Lower leg skin (tissue), 4 donors: ENCODE data around the gene DAP. TPM values are rescaled to one million over a fixed set of nuclear protein-coding genes. Genes with fewer than 3 reads are reported as not detected.
A peak's percentile ranks its signal among the peaks of the same experiment; 100 is the strongest.

ENCODE experiments used
- DNase-seq, 2 donors: peaks; one replicate each; pipeline ENCODE4 v3.0.0-alpha.2; 2019; ENCODE audit warnings: low spot score in 2 of 2
- H3K4me3 ChIP-seq: fragments of 200-600 bp; sonication (generic); 2 replicates; pipeline ENCODE4 v1.5.1; 2017; ENCODE audit warnings: mild to moderate bottlenecking, low read depth; ENCODE audit not compliant: poor library complexity, severe bottlenecking
- POLR2A ChIP-seq, 2 donors: fragments of 450-650 bp; IDR thresholded peaks; one replicate each; pipeline ENCODE4 v1.6.1; 2016 to 2017; ENCODE audit warnings: antibody characterized with exemption in 2 of 2, mild to moderate bottlenecking in 1 of 2, moderate library complexity in 1 of 2
- WGBS, 2 donors: methylation state at CpG; one replicate each; pipeline ENCODE4 v1.1.5; 2018; 5-methylcytosine and 5-hydroxymethylcytosine counted together
- intact Hi-C: fragments of 100-400 bp; cut with DNase I; formaldehyde crosslinking; loops from one replicate; pipeline ENCODE4 v1.15.0; 2023; ENCODE audit warnings: low total_unique reads
- total RNA-seq, 4 donors: library from RNA; depleted of rRNA; stranded (reverse); fragments of >200 nt; gene quantifications; one replicate each; pipeline ENCODE4 v1.1.0, GENCODE V29; 2016
- TF ChIP-seq, protein P1 (sequence below), 3 donors: fragments of 450-650 bp; IDR thresholded peaks; one replicate each; pipeline ENCODE4 v1.5.1; 2016; ENCODE audit warnings: antibody characterized with exemption in 3 of 3, mild to moderate bottlenecking in 3 of 3, moderate library complexity in 2 of 3

Gene DAP
- total RNA-seq, 4 donors from 2014 or later: 36.4 to 41.9 (median 39.7) TPM

DNA sequence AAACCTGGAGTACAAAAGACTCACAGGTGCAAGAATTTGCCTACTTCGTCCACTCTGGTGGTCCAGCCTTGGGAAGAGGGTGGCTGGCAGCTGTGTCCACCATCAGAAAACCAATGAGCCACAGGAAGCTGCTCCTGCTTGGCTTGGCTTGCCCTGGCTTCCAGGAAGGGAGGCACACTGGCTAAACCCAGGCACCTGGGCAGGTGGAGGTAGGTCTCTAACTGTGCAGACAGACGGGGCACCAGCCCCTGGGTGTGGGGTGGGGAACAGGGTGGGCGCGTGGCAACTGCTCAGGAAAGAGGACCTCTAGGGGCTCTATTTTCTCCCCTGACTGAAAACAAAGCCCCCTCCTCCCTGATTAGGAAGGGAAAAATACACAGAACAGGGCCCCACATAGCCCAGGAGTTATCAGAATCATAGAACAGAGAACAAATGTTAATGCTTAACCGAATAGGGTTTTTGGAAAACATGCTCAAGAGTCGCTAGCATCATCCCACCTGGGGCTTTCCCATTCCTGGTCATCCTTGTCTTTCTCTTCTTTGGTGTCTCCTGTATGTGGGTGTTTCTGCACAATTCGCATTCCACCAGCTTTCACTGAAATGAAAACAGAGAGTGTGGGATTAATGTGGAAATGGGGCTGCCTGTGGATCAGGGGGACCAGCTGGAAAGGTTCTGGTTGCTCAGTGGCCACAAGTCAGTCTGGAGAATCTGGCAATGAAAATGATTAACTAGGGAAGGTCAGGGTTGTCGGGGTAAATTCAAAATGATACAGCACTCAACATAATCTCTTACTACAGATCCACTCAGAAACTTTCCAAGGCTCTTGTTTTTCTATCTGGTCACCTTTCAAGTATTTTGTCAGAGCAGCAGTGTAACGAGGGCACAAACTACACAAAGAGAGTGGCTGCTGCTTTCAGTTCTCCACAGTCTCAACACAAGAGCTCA, 13.1 kb downstream of the DAP start:
- TF ChIP-seq, protein P1, sequence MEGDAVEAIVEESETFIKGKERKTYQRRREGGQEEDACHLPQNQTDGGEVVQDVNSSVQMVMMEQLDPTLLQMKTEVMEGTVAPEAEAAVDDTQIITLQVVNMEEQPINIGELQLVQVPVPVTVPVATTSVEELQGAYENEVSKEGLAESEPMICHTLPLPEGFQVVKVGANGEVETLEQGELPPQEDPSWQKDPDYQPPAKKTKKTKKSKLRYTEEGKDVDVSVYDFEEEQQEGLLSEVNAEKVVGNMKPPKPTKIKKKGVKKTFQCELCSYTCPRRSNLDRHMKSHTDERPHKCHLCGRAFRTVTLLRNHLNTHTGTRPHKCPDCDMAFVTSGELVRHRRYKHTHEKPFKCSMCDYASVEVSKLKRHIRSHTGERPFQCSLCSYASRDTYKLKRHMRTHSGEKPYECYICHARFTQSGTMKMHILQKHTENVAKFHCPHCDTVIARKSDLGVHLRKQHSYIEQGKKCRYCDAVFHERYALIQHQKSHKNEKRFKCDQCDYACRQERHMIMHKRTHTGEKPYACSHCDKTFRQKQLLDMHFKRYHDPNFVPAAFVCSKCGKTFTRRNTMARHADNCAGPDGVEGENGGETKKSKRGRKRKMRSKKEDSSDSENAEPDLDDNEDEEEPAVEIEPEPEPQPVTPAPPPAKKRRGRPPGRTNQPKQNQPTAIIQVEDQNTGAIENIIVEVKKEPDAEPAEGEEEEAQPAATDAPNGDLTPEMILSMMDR (IDR thresholded peaks at IDR 0.05): no peak
- no peak for TF ChIP-seq POLR2A (IDR thresholded peaks at IDR 0.05)
- no peak for DNase-seq
- H3K4me3 ChIP-seq: no peak overlapping the region
- 94 to 98% methylated on average over 9 of the region's 9 CpGs for WGBS, 2 donors
- intact Hi-C loops: no loop called here

GRCh38 chr5:10746711-10747110, 14.3 kb downstream of the DAP start:
- WGBS, 2 donors: 61 to 65% methylated on average over 6 of the region's 6 CpGs
- no peak overlapping the region for H3K4me3 ChIP-seq
- TF ChIP-seq POLR2A (IDR thresholded peaks at IDR 0.05): no peak
- TF ChIP-seq, protein P1 (IDR thresholded peaks at IDR 0.05): no peak
- peak in 1 of 2 donors; percentile 59 for DNase-seq
- intact Hi-C loops: no loop called here

DNA sequence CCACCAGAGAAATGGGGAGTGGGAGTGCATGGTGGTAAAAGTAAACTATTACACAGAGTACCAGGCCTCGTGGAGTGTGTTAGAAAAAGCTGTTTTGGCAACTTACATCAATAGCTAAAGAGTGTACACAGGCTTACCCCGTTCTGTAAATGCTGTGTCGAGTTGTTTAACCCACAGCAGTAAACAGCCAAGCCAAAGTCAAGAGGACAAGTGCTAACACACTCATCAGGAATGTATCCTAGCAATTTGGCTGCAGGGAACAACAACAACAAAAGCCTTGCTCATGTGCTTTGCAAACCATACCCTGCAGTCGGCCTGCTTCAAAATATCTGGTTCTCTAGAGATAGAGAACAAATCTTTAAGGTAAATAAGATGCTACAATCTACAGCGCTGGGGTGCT, 15.9 kb downstream of the DAP start:
- DNase-seq: no peak
- 52 to 69% methylated on average over 5 of the region's 5 CpGs for WGBS, 2 donors
- H3K4me3 ChIP-seq: no peak overlapping the region
- TF ChIP-seq POLR2A (IDR thresholded peaks at IDR 0.05): no peak
- TF ChIP-seq, protein P1 (IDR thresholded peaks at IDR 0.05): no peak
- intact Hi-C loops: no loop called here

GRCh38 chr5:10744681-10745080, 16.4 kb downstream of the DAP start:
- no peak overlapping the region for H3K4me3 ChIP-seq
- WGBS, 2 donors: 66 to 72% methylated on average over 8 of the region's 8 CpGs
- no peak for DNase-seq
- intact Hi-C loops: no loop called here
- TF ChIP-seq, protein P1 (IDR thresholded peaks at IDR 0.05): no peak
- TF ChIP-seq POLR2A (IDR thresholded peaks at IDR 0.05): no peak

DNA sequence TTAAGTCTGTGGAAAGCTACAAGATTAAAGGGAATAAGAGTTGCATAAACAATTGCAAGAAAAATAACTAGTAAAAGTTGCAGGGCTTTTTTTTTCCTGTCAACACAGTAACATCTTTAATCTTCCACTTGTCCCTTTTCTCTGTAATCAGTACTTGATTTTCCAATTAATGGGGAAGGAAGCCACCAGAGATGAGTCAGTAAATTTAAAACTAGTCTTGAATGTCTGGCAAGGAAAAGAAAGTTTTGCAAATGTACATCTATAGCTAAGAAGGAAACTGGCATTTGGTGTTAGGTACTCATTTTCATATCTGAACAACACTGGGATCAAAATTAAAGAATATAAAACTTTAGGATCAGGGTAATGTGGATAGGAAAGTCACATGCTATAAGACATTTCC, 17.1 kb downstream of the DAP start:
- H3K4me3 ChIP-seq: no peak overlapping the region
- TF ChIP-seq, protein P1 (IDR thresholded peaks at IDR 0.05): no peak
- TF ChIP-seq POLR2A (IDR thresholded peaks at IDR 0.05): no peak
- intact Hi-C loops: no loop called here
- no peak for DNase-seq
